ENCODE measurements around the gene OR8B8. TPM values are rescaled to one million over a fixed set of nuclear protein-coding genes. Genes with fewer than 3 reads are reported as not detected.
"Not testable (repeated sequence)": the region's sequence is repeated elsewhere in the genome, so short reads cannot be mapped to it uniquely, and the experiment has no call there.

OR8B8 gene
- total RNA-seq, 1 donor from 2014 or later, result not detected

GRCh38 chr11:124398924-124399323, 46.6 kb downstream of the OR8B8 start, which contains the start of gene OR8B3:
TSS of gene OR8B3 (minus strand) at chr11:124399024. CDS start at chr11:124397351, 1,673 bp downstream.
- no peak for DNase-seq (ENCODE audit: low spot score in 2 of 2)
- intact Hi-C loops (cut with DNase I), result no loop called here
- Histone ChIP-seq H3K27ac (no peak within 1 kb of the TSS), H3K27me3 (no peaks in the 10 kb centered on the region), H3K4me1 (no peaks in the 10 kb centered on the region), H3K4me3 (no peak within 1 kb of the TSS), H3K36me3 (no peaks in the 10 kb centered on the region), H3K9me3 (no peaks in the 10 kb centered on the region)
- no peak for TF ChIP-seq CTCF (IDR thresholded peaks at IDR 0.05)

GRCh38 chr11:124396847-124397246, 48.6 kb downstream of the OR8B8 start:
- DNase-seq (ENCODE audit: low spot score in 2 of 2); H3K9me3 ChIP-seq; H3K27ac ChIP-seq; H3K36me3 ChIP-seq; intact Hi-C loops (cut with DNase I); H3K27me3 ChIP-seq; H3K4me3 ChIP-seq; H3K4me1 ChIP-seq: not testable (repeated sequence)

DNA sequence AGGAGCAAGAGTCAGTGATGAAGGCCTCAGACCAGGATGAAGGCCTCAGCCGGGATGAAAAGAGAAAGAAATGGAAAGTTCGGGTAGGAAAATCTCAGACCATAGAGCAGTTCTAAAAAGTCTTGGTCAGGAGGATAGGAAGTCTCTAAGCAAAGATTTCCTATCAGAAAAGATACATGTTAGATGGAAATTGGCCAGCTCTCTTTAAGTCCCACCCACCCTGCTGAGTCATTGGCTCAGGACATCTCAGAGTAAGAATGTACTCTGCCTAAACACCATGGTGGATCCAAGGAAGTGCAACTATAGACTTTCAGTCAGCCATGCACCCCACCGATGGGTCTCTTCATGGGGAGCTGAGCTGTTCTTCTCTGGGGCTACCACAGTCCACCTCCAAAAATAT, 51.1 kb downstream of the OR8B8 start:
- no peaks in the 10 kb centered on the region for H3K27me3 ChIP-seq
- no peak overlapping the region for H3K27ac ChIP-seq
- H3K4me1 ChIP-seq, result no peaks in the 10 kb centered on the region
- H3K36me3 ChIP-seq, result no peaks in the 10 kb centered on the region
- DNase-seq (ENCODE audit: low spot score in 2 of 2), result no peak
- no peak overlapping the region for H3K4me3 ChIP-seq
- H3K9me3 ChIP-seq, result no peaks in the 10 kb centered on the region
- TF ChIP-seq CTCF (IDR thresholded peaks at IDR 0.05), result no peak
- intact Hi-C loops (cut with DNase I), result no loop called here

Other genes starting within 250 kb of the OR8B8 start
- gene OR8G1, start 204.6 kb downstream of the OR8B8 start, total RNA-seq, result not detected
- not detected for gene OR8G5, start 189.3 kb downstream of the OR8B8 start, total RNA-seq
- gene OR8D1, start 131.7 kb downstream of the OR8B8 start, total RNA-seq, result not detected
- not detected for gene OR8D2, start 125.5 kb downstream of the OR8B8 start, total RNA-seq
- gene OR8B2, start 61.2 kb downstream of the OR8B8 start, total RNA-seq, result not detected
- gene OR8B3, start 46.7 kb downstream of the OR8B8 start, total RNA-seq, result not detected
- not detected for gene OR8B4, start 20.8 kb downstream of the OR8B8 start, total RNA-seq
- gene OR8B12, start 98.0 kb upstream of the OR8B8 start, total RNA-seq, result not detected
- gene OR8A1, start 124.3 kb upstream of the OR8B8 start, total RNA-seq, result not detected
- not detected for gene PANX3, start 165.7 kb upstream of the OR8B8 start, total RNA-seq
- gene TBRG1, start 177.2 kb upstream of the OR8B8 start, total RNA-seq, result 21.2 TPM
- gene SIAE, start 228.0 kb upstream of the OR8B8 start, total RNA-seq, result 4.8 TPM
- not detected for gene SPA17, start 228.2 kb upstream of the OR8B8 start, total RNA-seq

All from ascending aorta (tissue), 2 donors.